ENCODE data around the gene PTDSS2.

DNA sequence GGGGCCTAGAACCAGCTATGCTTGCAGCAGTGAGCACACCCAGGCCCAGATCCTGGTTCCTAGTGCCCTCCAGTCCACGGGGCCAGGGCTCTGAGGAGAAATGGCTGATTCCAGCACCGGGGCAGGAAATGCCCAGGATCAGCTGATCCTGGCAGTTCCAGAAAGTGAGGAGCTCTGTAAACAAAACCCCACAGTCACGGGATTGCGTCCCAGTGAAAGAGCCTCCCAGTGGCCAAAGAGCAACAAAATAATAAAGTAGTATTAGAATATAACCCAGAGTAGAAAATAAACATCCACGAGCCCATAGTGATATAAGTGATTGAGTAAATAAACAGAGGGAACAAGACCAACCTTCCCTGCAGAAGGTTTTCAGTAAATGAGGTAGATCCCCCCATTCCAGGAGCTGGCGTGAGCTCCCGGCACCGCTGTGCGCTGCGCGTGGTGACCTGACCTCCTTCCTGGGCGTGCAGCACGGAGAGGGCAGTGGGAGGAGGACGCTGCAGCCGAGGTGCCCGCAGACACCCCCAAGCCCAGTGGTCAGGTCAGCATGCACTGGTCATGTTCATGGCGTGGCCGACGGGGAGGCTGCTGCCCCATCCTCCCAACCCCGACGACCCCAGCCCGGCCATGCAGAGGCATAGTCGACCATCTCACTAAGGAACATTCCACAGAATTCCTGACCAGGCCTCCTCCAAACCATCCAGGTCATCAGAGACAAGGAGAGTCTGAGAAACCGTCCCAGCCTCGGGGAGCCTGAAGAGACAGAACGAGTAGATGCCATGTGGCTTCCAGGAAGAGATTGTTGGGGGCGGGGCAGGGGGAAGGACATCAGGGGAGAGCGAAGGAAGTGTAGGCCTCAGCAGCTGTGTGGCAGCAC, 19.8 kb downstream of the PTDSS2 start:
- TF ChIP-seq, protein P1, sequence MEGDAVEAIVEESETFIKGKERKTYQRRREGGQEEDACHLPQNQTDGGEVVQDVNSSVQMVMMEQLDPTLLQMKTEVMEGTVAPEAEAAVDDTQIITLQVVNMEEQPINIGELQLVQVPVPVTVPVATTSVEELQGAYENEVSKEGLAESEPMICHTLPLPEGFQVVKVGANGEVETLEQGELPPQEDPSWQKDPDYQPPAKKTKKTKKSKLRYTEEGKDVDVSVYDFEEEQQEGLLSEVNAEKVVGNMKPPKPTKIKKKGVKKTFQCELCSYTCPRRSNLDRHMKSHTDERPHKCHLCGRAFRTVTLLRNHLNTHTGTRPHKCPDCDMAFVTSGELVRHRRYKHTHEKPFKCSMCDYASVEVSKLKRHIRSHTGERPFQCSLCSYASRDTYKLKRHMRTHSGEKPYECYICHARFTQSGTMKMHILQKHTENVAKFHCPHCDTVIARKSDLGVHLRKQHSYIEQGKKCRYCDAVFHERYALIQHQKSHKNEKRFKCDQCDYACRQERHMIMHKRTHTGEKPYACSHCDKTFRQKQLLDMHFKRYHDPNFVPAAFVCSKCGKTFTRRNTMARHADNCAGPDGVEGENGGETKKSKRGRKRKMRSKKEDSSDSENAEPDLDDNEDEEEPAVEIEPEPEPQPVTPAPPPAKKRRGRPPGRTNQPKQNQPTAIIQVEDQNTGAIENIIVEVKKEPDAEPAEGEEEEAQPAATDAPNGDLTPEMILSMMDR (IDR thresholded peaks at IDR 0.05) = peak; percentile 21 to 39 (median 37)
- peak; percentile 62 to 84 for TF ChIP-seq POLR2AphosphoS5 (IDR thresholded peaks at IDR 0.05)
- TF ChIP-seq POLR2A (IDR thresholded peaks at IDR 0.05; ENCODE audit: low read depth) = no peak
- no peak for TF ChIP-seq EP300 (IDR thresholded peaks at IDR 0.05)
